Cardiac muscle cell (in vitro differentiated cells and primary cell): ENCODE data around the gene WDR13. TPM values are rescaled to one million over a fixed set of nuclear protein-coding genes. Genes with fewer than 3 reads are reported as not detected.
A peak's percentile ranks its signal among the peaks of the same experiment; 100 is the strongest.
"Not testable (repeated sequence)": the region's sequence is repeated elsewhere in the genome, so short reads cannot be mapped to it uniquely, and the experiment has no call there.

Experiments used
- DNase-seq, 2 donors: peaks; one replicate each; pipeline versions ENCODE4 v3.0.0 to v3.0.0-alpha.2; 2010 to 2017; ENCODE audit warnings: low read depth in 1 of 2, low spot score in 1 of 2
- H3K27ac ChIP-seq: fragments of 200-600 bp; sonication (generic); 2 replicates; pipeline ENCODE4 v1.5.1; 2016
- H3K27me3 ChIP-seq: fragments of 200-600 bp; sonication (generic); 2 replicates; pipeline ENCODE4 v1.6.0; 2016; ENCODE audit warnings: control low read depth
- H3K36me3 ChIP-seq: fragments of 200-600 bp; sonication (generic); 2 replicates; pipeline ENCODE4 v1.5.1; 2016; ENCODE audit warnings: control low read depth
- H3K4me1 ChIP-seq: fragments of 200-600 bp; sonication (generic); 2 replicates; pipeline ENCODE4 v1.8.1; 2017; ENCODE audit warnings: low read depth, mild to moderate bottlenecking, mixed run types
- H3K4me3 ChIP-seq: fragments of 200-600 bp; sonication (generic); 2 replicates; pipeline ENCODE4 v1.5.1; 2016; ENCODE audit warnings: mild to moderate bottlenecking
- H3K9me3 ChIP-seq: fragments of 200-600 bp; sonication (generic); 2 replicates; pipeline ENCODE4 v1.5.1; 2017; ENCODE audit warnings: low read depth, mild to moderate bottlenecking, control low read depth
- CTCF ChIP-seq: IDR thresholded peaks from 2 replicates; pipeline ENCODE4 v1.5.1; 2012; ENCODE audit warnings: low read depth, mild to moderate bottlenecking, low read length
- polyA plus RNA-seq: library from polyadenylated mRNA; unstranded; fragments of >200 nt; fragmentation: Nextera tagmentation; extraction: Ambion mirVana; gene quantifications from 2 replicates; pipeline ENCODE4 v1.2.1, GENCODE V29; 2016
- total RNA-seq: library from RNA; depleted of rRNA; stranded (reverse); fragments of >200 nt; gene quantifications from 2 replicates; pipeline ENCODE4 v1.2.3, GENCODE V29; 2016

WDR13 gene
- total and polyA plus RNA-seq, 2 experiments from 2014 or later, result 151 to 168 TPM

- Histone ChIP-seq H3K27me3 (no peaks in the 10 kb centered on the region), H3K4me3 (no peak overlapping the region), H3K4me1 (no peaks in the 10 kb centered on the region), H3K27ac (no peak overlapping the region), H3K36me3 (no peaks in the 10 kb centered on the region), H3K9me3 (no peaks in the 10 kb centered on the region)
- DNase-seq, result no peak
- TF ChIP-seq CTCF, result no peak
These were observed 48.4 kb downstream of the WDR13 start for GRCh38 chrX:48645669-48646068.

- H3K36me3 ChIP-seq, result no peaks in the 10 kb centered on the region
- no peaks in the 10 kb centered on the region for H3K4me1 ChIP-seq
- no peaks in the 10 kb centered on the region for H3K27me3 ChIP-seq
- H3K4me3 ChIP-seq, result no peak overlapping the region
- DNase-seq, result peak; percentile 48 to 72
- no peaks in the 10 kb centered on the region for H3K9me3 ChIP-seq
- peak; percentile 25 for TF ChIP-seq CTCF
- no peak overlapping the region for H3K27ac ChIP-seq
These were observed 51.1 kb downstream of the WDR13 start for GRCh38 chrX:48648336-48648751.

GRCh38 chrX:48649102-48649501 lies 51.8 kb downstream of the WDR13 start:
- H3K4me3 ChIP-seq, result no peak overlapping the region
- TF ChIP-seq CTCF, result no peak
- H3K27me3 ChIP-seq, result no peaks in the 10 kb centered on the region
- H3K27ac ChIP-seq, result no peak overlapping the region
- no peaks in the 10 kb centered on the region for H3K36me3 ChIP-seq
- H3K4me1 ChIP-seq, result no peaks in the 10 kb centered on the region
- no peaks in the 10 kb centered on the region for H3K9me3 ChIP-seq
- no peak for DNase-seq

GRCh38 chrX:48652055-48652579 lies 54.8 kb downstream of the WDR13 start:
- not testable (repeated sequence) for H3K4me3 ChIP-seq, H3K4me1 ChIP-seq, H3K27ac ChIP-seq, DNase-seq, H3K9me3 ChIP-seq, H3K27me3 ChIP-seq, H3K36me3 ChIP-seq

- not testable (repeated sequence) for H3K4me1 ChIP-seq, H3K27ac ChIP-seq, H3K4me3 ChIP-seq, DNase-seq, H3K9me3 ChIP-seq, H3K27me3 ChIP-seq, H3K36me3 ChIP-seq
These were observed 57.5 kb downstream of the WDR13 start for GRCh38 chrX:48654746-48655145.

Other genes starting within 250 kb of the WDR13 start
- not detected in 2 replicates for gene SSX3, start 240.8 kb upstream of the WDR13 start, total RNA-seq
- gene SSX3, start 240.8 kb upstream of the WDR13 start, polyA plus RNA-seq, result not detected in 2 replicates
- gene SSX4, start 214.0 kb upstream of the WDR13 start, total RNA-seq, result not detected in 2 replicates
- gene SSX4, start 214.0 kb upstream of the WDR13 start, polyA plus RNA-seq, result not detected in 2 replicates
- gene SSX4B, start 185.5 kb upstream of the WDR13 start, total RNA-seq, result not detected in 2 replicates
- gene SSX4B, start 185.5 kb upstream of the WDR13 start, polyA plus RNA-seq, result not detected in 2 replicates
- 1.6 TPM in 1 of 2 replicates, not detected in the other for gene SLC38A5, start 127.2 kb upstream of the WDR13 start, total RNA-seq
- 0.16 TPM in 1 of 2 replicates, not detected in the other for gene SLC38A5, start 127.2 kb upstream of the WDR13 start, polyA plus RNA-seq
- 34.8 and 40.5 TPM in 2 replicates for gene FTSJ1, start 121.3 kb upstream of the WDR13 start, total RNA-seq
- gene FTSJ1, start 121.3 kb upstream of the WDR13 start, polyA plus RNA-seq, result 36.8 and 42.4 TPM in 2 replicates
- gene PORCN, start 88.5 kb upstream of the WDR13 start, total RNA-seq, result 24.2 and 29.2 TPM in 2 replicates
- 13.3 and 20.1 TPM in 2 replicates for gene PORCN, start 88.5 kb upstream of the WDR13 start, polyA plus RNA-seq
- 74.5 and 141 TPM in 2 replicates for gene EBP, start 75.7 kb upstream of the WDR13 start, total RNA-seq
- 100 and 159 TPM in 2 replicates for gene EBP, start 75.7 kb upstream of the WDR13 start, polyA plus RNA-seq
- 11.0 and 17.5 TPM in 2 replicates for gene TBC1D25, start 57.8 kb upstream of the WDR13 start, total RNA-seq
- 9.9 and 18.1 TPM in 2 replicates for gene TBC1D25, start 57.8 kb upstream of the WDR13 start, polyA plus RNA-seq
- 47.8 and 70.8 TPM in 2 replicates for gene RBM3, start 23.0 kb upstream of the WDR13 start, total RNA-seq
- gene RBM3, start 23.0 kb upstream of the WDR13 start, polyA plus RNA-seq, result 45.2 and 65.7 TPM in 2 replicates
- 1.9 TPM in 2 replicates for gene WAS, start 86.3 kb downstream of the WDR13 start, total RNA-seq
- 1.7 and 4.3 TPM in 2 replicates for gene WAS, start 86.3 kb downstream of the WDR13 start, polyA plus RNA-seq
- gene SUV39H1, start 99.2 kb downstream of the WDR13 start, total RNA-seq, result 5.5 and 8.1 TPM in 2 replicates
- 6.7 and 6.9 TPM in 2 replicates for gene SUV39H1, start 99.2 kb downstream of the WDR13 start, polyA plus RNA-seq
- gene GLOD5, start 164.3 kb downstream of the WDR13 start, total RNA-seq, result not detected in 2 replicates
- gene GLOD5, start 164.3 kb downstream of the WDR13 start, polyA plus RNA-seq, result not detected in 2 replicates
- not detected in 2 replicates for gene GATA1, start 189.1 kb downstream of the WDR13 start, total RNA-seq
- gene GATA1, start 189.1 kb downstream of the WDR13 start, polyA plus RNA-seq, result 0.15 and 0.17 TPM in 2 replicates
- 143 and 162 TPM in 2 replicates for gene HDAC6, start 204.6 kb downstream of the WDR13 start, total RNA-seq
- 105 and 114 TPM in 2 replicates for gene HDAC6, start 204.6 kb downstream of the WDR13 start, polyA plus RNA-seq
- not detected in 2 replicates for gene ERAS, start 229.0 kb downstream of the WDR13 start, total RNA-seq
- 0.17 TPM in 1 of 2 replicates, not detected in the other for gene ERAS, start 229.0 kb downstream of the WDR13 start, polyA plus RNA-seq
- 7.1 and 8.5 TPM in 2 replicates for gene PCSK1N, start 238.1 kb downstream of the WDR13 start, total RNA-seq
- 5.4 and 8.7 TPM in 2 replicates for gene PCSK1N, start 238.1 kb downstream of the WDR13 start, polyA plus RNA-seq